Measurements from ENCODE around the gene LLGL2.

The LLGL2 gene

GRCh38 chr17:75594499-75595283, 69.2 kb downstream of the LLGL2 start:
- H3K36me3 ChIP-seq (replicated peaks; ENCODE audit: low read depth, low read length): no peaks in the 10 kb centered on the region
- no peak overlapping the region for H3K27ac ChIP-seq (ENCODE audit: low read length)
- H3K4me2 ChIP-seq (ENCODE audit: low read length): no peak overlapping the region
- H3K9me3 ChIP-seq (ENCODE audit: insufficient read depth, low read length): no peaks in the 10 kb centered on the region
- TF ChIP-seq EZH2phosphoT487 (IDR thresholded peaks at IDR 0.05; ENCODE audit: low read depth): no peak
- TF ChIP-seq CTCF (IDR thresholded peaks at IDR 0.05; ENCODE audit: low read depth, low read length): no peak
- H3K4me1 ChIP-seq (ENCODE audit: low read length): peaks cover 3% of the 10 kb centered on the region; the same call in 1 of the 2 replicates
- no peaks in the 10 kb centered on the region for H4K20me1 ChIP-seq (ENCODE audit: insufficient read depth, low read length)
- H3K9ac ChIP-seq (ENCODE audit: low read length): no peak overlapping the region
- H3K4me3 ChIP-seq (ENCODE audit: low read length): no peak overlapping the region
- H3K27me3 ChIP-seq (ENCODE audit: low read depth, low read length): peaks cover 13% of the 10 kb centered on the region
- H2AFZ ChIP-seq (ENCODE audit: low read depth, low read length): no peak overlapping the region
- no peaks in the 10 kb centered on the region for H3K79me2 ChIP-seq (ENCODE audit: low read length)

GRCh38 chr17:75595284-75595919, 69.9 kb downstream of the LLGL2 start:
- no peaks in the 10 kb centered on the region for H3K36me3 ChIP-seq (replicated peaks; ENCODE audit: low read depth, low read length)
- no peak overlapping the region for H3K4me3 ChIP-seq (ENCODE audit: low read length)
- TF ChIP-seq EZH2phosphoT487 (IDR thresholded peaks at IDR 0.05; ENCODE audit: low read depth) (no peak), CTCF (IDR thresholded peaks at IDR 0.05; ENCODE audit: low read depth, low read length) (no peak)
- H3K4me2 ChIP-seq (ENCODE audit: low read length): no peak overlapping the region
- no peaks in the 10 kb centered on the region for H3K79me2 ChIP-seq (ENCODE audit: low read length)
- no peaks in the 10 kb centered on the region for H3K4me1 ChIP-seq (ENCODE audit: low read length)
- no peaks in the 10 kb centered on the region for H4K20me1 ChIP-seq (ENCODE audit: insufficient read depth, low read length)
- no peaks in the 10 kb centered on the region for H3K9me3 ChIP-seq (ENCODE audit: insufficient read depth, low read length)
- H3K9ac ChIP-seq (ENCODE audit: low read length): no peak overlapping the region
- H3K27ac ChIP-seq (ENCODE audit: low read length): no peak overlapping the region
- H2AFZ ChIP-seq (ENCODE audit: low read depth, low read length): no peak overlapping the region
- peaks cover 11% of the 10 kb centered on the region for H3K27me3 ChIP-seq (ENCODE audit: low read depth, low read length)

GRCh38 chr17:75595920-75596313, 70.4 kb downstream of the LLGL2 start:
- Histone ChIP-seq H3K4me1 (ENCODE audit: low read length) (no peaks in the 10 kb centered on the region), H3K4me2 (ENCODE audit: low read length) (no peak overlapping the region), H4K20me1 (ENCODE audit: insufficient read depth, low read length) (no peaks in the 10 kb centered on the region), H3K9me3 (ENCODE audit: insufficient read depth, low read length) (no peaks in the 10 kb centered on the region), H3K4me3 (ENCODE audit: low read length) (no peak overlapping the region), H3K27ac (ENCODE audit: low read length) (no peak overlapping the region), H2AFZ (ENCODE audit: low read depth, low read length) (no peak overlapping the region), H3K27me3 (ENCODE audit: low read depth, low read length) (peaks cover 6% of the 10 kb centered on the region), H3K36me3 (replicated peaks; ENCODE audit: low read depth, low read length) (no peaks in the 10 kb centered on the region), H3K79me2 (ENCODE audit: low read length) (no peaks in the 10 kb centered on the region), H3K9ac (ENCODE audit: low read length) (no peak overlapping the region)
- no peak for TF ChIP-seq EZH2phosphoT487 (IDR thresholded peaks at IDR 0.05; ENCODE audit: low read depth)
- no peak for TF ChIP-seq CTCF (IDR thresholded peaks at IDR 0.05; ENCODE audit: low read depth, low read length)

- Histone ChIP-seq H3K36me3 (replicated peaks; ENCODE audit: low read depth, low read length) (no peaks in the 10 kb centered on the region), H3K4me2 (ENCODE audit: low read length) (no peak overlapping the region), H3K79me2 (ENCODE audit: low read length) (no peaks in the 10 kb centered on the region), H4K20me1 (ENCODE audit: insufficient read depth, low read length) (no peaks in the 10 kb centered on the region), H3K4me1 (ENCODE audit: low read length) (peaks cover 2% of the 10 kb centered on the region; the same call in 1 of the 2 replicates), H2AFZ (ENCODE audit: low read depth, low read length) (no peak overlapping the region), H3K4me3 (ENCODE audit: low read length) (no peak overlapping the region), H3K27ac (ENCODE audit: low read length) (no peak overlapping the region), H3K9ac (ENCODE audit: low read length) (no peak overlapping the region), H3K27me3 (ENCODE audit: low read depth, low read length) (peaks cover under 1% of the 10 kb centered on the region; the same call in 1 of the 2 replicates), H3K9me3 (ENCODE audit: insufficient read depth, low read length) (no peaks in the 10 kb centered on the region)
- no peak for TF ChIP-seq EZH2phosphoT487 (IDR thresholded peaks at IDR 0.05; ENCODE audit: low read depth)
- no peak for TF ChIP-seq CTCF (IDR thresholded peaks at IDR 0.05; ENCODE audit: low read depth, low read length)
Observed at GRCh38 chr17:75596320-75597087, 71.0 kb downstream of the LLGL2 start.

All from OCI-LY3 (cell line).